ENCODE data around the gene CPNE1. TPM values are rescaled to one million over a fixed set of nuclear protein-coding genes. Genes with fewer than 3 reads are reported as not detected.

The CPNE1 gene
- total RNA-seq, 3 donors from 2014 or later = 41.1 to 135 (median 117) TPM

GRCh38 chr20:35643045-35643444 lies 21.7 kb downstream of the CPNE1 start:
- Histone ChIP-seq H3K36me3 (no peaks in the 10 kb centered on the region), H3K9me3 (no peaks in the 10 kb centered on the region), H3K4me3 (no peak overlapping the region), H3K27ac (no peak overlapping the region), H3K4me1 (no peaks in the 10 kb centered on the region), H3K27me3 (no peaks in the 10 kb centered on the region)
- no peak for DNase-seq (ENCODE audit: low spot score in 2 of 2)
- intact Hi-C loops (cut with DNase I; ENCODE audit: low total_unique reads) = no loop called here
- TF ChIP-seq POLR2A (IDR thresholded peaks at IDR 0.05) = no peak
- TF ChIP-seq POLR2AphosphoS5 (IDR thresholded peaks at IDR 0.05) = no peak
- TF ChIP-seq CTCF (IDR thresholded peaks at IDR 0.05) = no peak

DNA sequence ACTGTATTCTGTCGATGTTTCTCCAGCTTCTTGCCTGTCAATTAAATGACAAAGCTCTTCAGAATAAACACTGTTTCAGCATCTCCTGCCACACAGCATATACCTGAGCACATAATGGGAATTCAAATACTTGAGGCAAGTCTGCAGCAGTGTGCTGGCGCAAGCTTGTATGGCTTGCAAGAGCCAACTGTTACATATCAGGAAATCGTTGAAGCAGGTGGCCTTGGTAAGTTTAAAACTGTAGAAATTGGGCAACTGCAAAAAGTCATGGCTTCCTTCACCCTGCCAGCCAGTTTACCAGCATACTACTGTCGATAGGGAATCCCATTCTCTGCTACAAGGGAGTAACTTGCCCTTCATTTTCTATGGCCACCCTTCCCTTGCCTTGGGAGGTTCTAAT lies 23.0 kb downstream of the CPNE1 start:
- no peaks in the 10 kb centered on the region for H3K4me1 ChIP-seq
- intact Hi-C loops (cut with DNase I; ENCODE audit: low total_unique reads) = no loop called here
- no peak for TF ChIP-seq POLR2AphosphoS5 (IDR thresholded peaks at IDR 0.05)

GRCh38 chr20:35640724-35641123 lies 24.0 kb downstream of the CPNE1 start:
- no peak overlapping the region for H3K4me3 ChIP-seq
- H3K4me1 ChIP-seq = no peaks in the 10 kb centered on the region
- no peak overlapping the region for H3K27ac ChIP-seq
- H3K9me3 ChIP-seq = no peaks in the 10 kb centered on the region
- no peak for DNase-seq (ENCODE audit: low spot score in 2 of 2)
- no peaks in the 10 kb centered on the region for H3K27me3 ChIP-seq
- intact Hi-C loops (cut with DNase I; ENCODE audit: low total_unique reads) = no loop called here
- no peak for TF ChIP-seq CTCF (IDR thresholded peaks at IDR 0.05)
- no peak for TF ChIP-seq POLR2AphosphoS5 (IDR thresholded peaks at IDR 0.05)
- TF ChIP-seq POLR2A (IDR thresholded peaks at IDR 0.05) = no peak
- H3K36me3 ChIP-seq = no peaks in the 10 kb centered on the region

More for the DNA sequence above, 23.0 kb downstream of the CPNE1 start:
- H3K27me3 ChIP-seq = no peaks in the 10 kb centered on the region
- H3K27ac ChIP-seq = no peak overlapping the region
- DNase-seq (ENCODE audit: low spot score in 2 of 2) = no peak
- no peak overlapping the region for H3K4me3 ChIP-seq
- no peaks in the 10 kb centered on the region for H3K36me3 ChIP-seq
- no peaks in the 10 kb centered on the region for H3K9me3 ChIP-seq

- Histone ChIP-seq H3K36me3 (no peaks in the 10 kb centered on the region), H3K27me3 (no peaks in the 10 kb centered on the region), H3K4me1 (no peaks in the 10 kb centered on the region), H3K9me3 (no peaks in the 10 kb centered on the region), H3K4me3 (no peak overlapping the region), H3K27ac (no peak overlapping the region)
- TF ChIP-seq CTCF (IDR thresholded peaks at IDR 0.05) (no peak), POLR2AphosphoS5 (IDR thresholded peaks at IDR 0.05) (no peak), POLR2A (IDR thresholded peaks at IDR 0.05) (no peak)
- no peak for DNase-seq (ENCODE audit: low spot score in 2 of 2)
- intact Hi-C loops (cut with DNase I; ENCODE audit: low total_unique reads) = no loop called here
These were observed 25.9 kb downstream of the CPNE1 start for GRCh38 chr20:35638751-35639150.

GRCh38 chr20:35637276-35637675 lies 27.4 kb downstream of the CPNE1 start:
- no peaks in the 10 kb centered on the region for H3K36me3 ChIP-seq
- DNase-seq (ENCODE audit: low spot score in 2 of 2) = no peak
- intact Hi-C loops (cut with DNase I; ENCODE audit: low total_unique reads) = no loop called here
- H3K4me1 ChIP-seq = no peaks in the 10 kb centered on the region
- no peak overlapping the region for H3K27ac ChIP-seq
- no peaks in the 10 kb centered on the region for H3K27me3 ChIP-seq
- no peak for TF ChIP-seq POLR2AphosphoS5 (IDR thresholded peaks at IDR 0.05)
- TF ChIP-seq POLR2A (IDR thresholded peaks at IDR 0.05) = no peak
- TF ChIP-seq CTCF (IDR thresholded peaks at IDR 0.05) = no peak
- H3K9me3 ChIP-seq = no peaks in the 10 kb centered on the region
- H3K4me3 ChIP-seq = no peak overlapping the region

DNA sequence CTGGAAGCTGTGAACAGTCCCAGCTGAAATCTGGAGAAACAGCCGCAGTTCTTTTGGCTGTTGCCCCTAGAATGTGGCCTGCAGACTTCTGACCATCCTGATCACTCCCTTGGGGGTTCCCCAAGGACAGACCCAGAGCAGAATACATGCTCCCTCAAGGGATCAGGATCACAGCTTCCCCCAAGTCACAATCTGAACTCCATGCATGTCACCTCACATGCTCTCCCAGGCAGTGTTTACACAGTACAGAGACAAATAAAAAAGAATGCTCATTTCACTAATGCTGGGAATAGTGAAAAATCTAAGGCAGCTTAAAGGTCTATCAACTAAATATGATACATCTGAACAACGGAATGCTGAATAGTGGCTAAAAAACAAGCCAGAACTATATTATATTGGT lies 28.6 kb downstream of the CPNE1 start:
- Histone ChIP-seq H3K9me3 (no peaks in the 10 kb centered on the region), H3K4me3 (no peak overlapping the region), H3K4me1 (no peaks in the 10 kb centered on the region), H3K36me3 (no peaks in the 10 kb centered on the region), H3K27ac (no peak overlapping the region), H3K27me3 (no peaks in the 10 kb centered on the region)
- intact Hi-C loops (cut with DNase I; ENCODE audit: low total_unique reads) = no loop called here
- no peak for DNase-seq (ENCODE audit: low spot score in 2 of 2)
- TF ChIP-seq POLR2A (IDR thresholded peaks at IDR 0.05) = no peak
- TF ChIP-seq POLR2AphosphoS5 (IDR thresholded peaks at IDR 0.05) = no peak
- no peak for TF ChIP-seq CTCF (IDR thresholded peaks at IDR 0.05)
